Testis (tissue), 2 donors: ENCODE data around the gene GPR35.

Source experiments
- CTCF ChIP-seq, 3 experiments: fragments of 450-650 bp in 2 of 3; fragments of 200-600 bp in 1 of 3; sonication (generic) in 1 of 3; IDR thresholded peaks; one replicate each; pipeline ENCODE4 v1.5.1; 2016 to 2019; ENCODE audit warnings: antibody characterized with exemption in 3 of 3, mild to moderate bottlenecking in 2 of 3, moderate library complexity in 1 of 3
- POLR2A ChIP-seq: fragments of 450-650 bp; IDR thresholded peaks from one replicate; pipeline ENCODE4 v1.6.1; 2017; ENCODE audit warnings: antibody characterized with exemption, mild to moderate bottlenecking, moderate library complexity

GRCh38 chr2:240663546-240664190, 38.4 kb downstream of the GPR35 start:
- TF ChIP-seq CTCF (IDR thresholded peaks at IDR 0.05) (no peak), POLR2A (no peak)
